GM12892 (cell line): ENCODE measurements around the gene AK8.
"Not testable (repeated sequence)": the region's sequence is repeated elsewhere in the genome, so short reads cannot be mapped to it uniquely, and the experiment has no call there.

Experiments used
- DNase-seq: peaks from one replicate; pipeline ENCODE4 v3.0.0; 2011; ENCODE audit not compliant: insufficient read length
- FAIRE-seq: peaks from 2 replicates; lab custom pipeline; 2011; peaks lifted over from hg19 to GRCh38; lab: Jason Lieb, UNC
- POLR2A ChIP-seq: IDR thresholded peaks from 2 replicates; pipeline ENCODE4 v1.6.1; 2011; ENCODE audit warnings: low read depth, low read length, control low read depth
- POLR2AphosphoS5 ChIP-seq: IDR thresholded peaks from 2 replicates; pipeline ENCODE4 v1.6.1; 2011; ENCODE audit warnings: low read depth, low read length, control low read depth
- TAF1 ChIP-seq: IDR thresholded peaks from 2 replicates; pipeline ENCODE4 v1.6.1; 2011; ENCODE audit warnings: low read depth, mild to moderate bottlenecking, control low read depth, low read length, borderline replicate concordance

Gene AK8

GRCh38 chr9:132726576-132727130 is 151.4 kb downstream of the AK8 start:
- no peak for FAIRE-seq
- DNase-seq: no peak
- no peak for TF ChIP-seq POLR2AphosphoS5
- no peak for TF ChIP-seq POLR2A
- no peak for TF ChIP-seq TAF1

- DNase-seq (no peak), FAIRE-seq (no peak)
Measured at GRCh38 chr9:132725306-132725705, 152.8 kb downstream of the AK8 start.

GRCh38 chr9:132723809-132724208 is 154.3 kb downstream of the AK8 start:
- DNase-seq (no peak), FAIRE-seq (no peak)
- TF ChIP-seq POLR2A (no peak), TAF1 (no peak), POLR2AphosphoS5 (no peak)

More at GRCh38 chr9:132725306-132725705, 152.8 kb downstream of the AK8 start:
- TF ChIP-seq TAF1: no peak
- TF ChIP-seq POLR2A: no peak
- no peak for TF ChIP-seq POLR2AphosphoS5

- TF ChIP-seq TAF1: no peak
- no peak for TF ChIP-seq POLR2A
- TF ChIP-seq POLR2AphosphoS5: no peak
- DNase-seq (no peak), FAIRE-seq (no peak)
Measured at GRCh38 chr9:132722564-132723065, 155.5 kb downstream of the AK8 start.

- FAIRE-seq (no peak), DNase-seq (no peak)
- no peak for TF ChIP-seq POLR2AphosphoS5
- TF ChIP-seq POLR2A: no peak
Measured at GRCh38 chr9:132721661-132722060, 156.4 kb downstream of the AK8 start.

- FAIRE-seq, DNase-seq: not testable (repeated sequence)
Measured at GRCh38 chr9:132718381-132718928, 159.6 kb downstream of the AK8 start.

- no peak for TF ChIP-seq POLR2A
- no peak for TF ChIP-seq TAF1
- no peak for TF ChIP-seq POLR2AphosphoS5
- no peak for FAIRE-seq
- no peak for DNase-seq
Measured at GRCh38 chr9:132717326-132717945, 160.6 kb downstream of the AK8 start.

- FAIRE-seq (no peak), DNase-seq (no peak)
- TF ChIP-seq TAF1: no peak
- TF ChIP-seq POLR2AphosphoS5: no peak
- TF ChIP-seq POLR2A: no peak
Measured at GRCh38 chr9:132716007-132716406, 162.1 kb downstream of the AK8 start.

GRCh38 chr9:132712753-132713152 is 165.3 kb downstream of the AK8 start:
- TF ChIP-seq POLR2A (no peak), POLR2AphosphoS5 (no peak), TAF1 (no peak)
- FAIRE-seq (no peak), DNase-seq (no peak)

- TF ChIP-seq POLR2A: no peak
- TF ChIP-seq POLR2AphosphoS5: no peak
- TF ChIP-seq TAF1: no peak
- no peak for FAIRE-seq
- DNase-seq: no peak
Measured at GRCh38 chr9:132711846-132712245, 166.2 kb downstream of the AK8 start.

GRCh38 chr9:132711152-132711551 is 166.9 kb downstream of the AK8 start:
- not testable (repeated sequence) for FAIRE-seq, DNase-seq

GRCh38 chr9:132710333-132710732 is 167.8 kb downstream of the AK8 start:
- FAIRE-seq (no peak), DNase-seq (no peak)
- TF ChIP-seq TAF1 (no peak), POLR2AphosphoS5 (no peak), POLR2A (no peak)
